ENCODE data around the gene RCN2.

- TF ChIP-seq CTCF (IDR thresholded peaks at IDR 0.05) (no peak), EP300 (IDR thresholded peaks at IDR 0.05) (no peak), POLR2AphosphoS5 (IDR thresholded peaks at IDR 0.05) (no peak)
These were observed 47.2 kb downstream of the RCN2 start for GRCh38 chr15:76978522-76979330.

Measured in gastroesophageal sphincter (tissue), 3 donors.